GM19467 (cell line): Measurements from ENCODE around the gene MUC22.
"Not testable (repeated sequence)": the region's sequence is repeated elsewhere in the genome, so short reads cannot be mapped to it uniquely, and the experiment has no call there.

Experiments used
- ATAC-seq: cut with Tn5 transposase; IDR thresholded peaks from one replicate; pipeline ENCODE4 v1.9.1; 2021; ENCODE audit warnings: mild to moderate bottlenecking, moderate library complexity; ENCODE audit not compliant: unreplicated experiment

Gene MUC22

GRCh38 chr6:31010393-31011060 is at the start of gene MUC22:
TSS of gene MUC22 (plus strand) at chr6:31010474. CDS start at chr6:31010707, 233 bp downstream.
- no peak for ATAC-seq

- ATAC-seq = no peak
Measured at GRCh38 chr6:30960907-30961673, 49.2 kb upstream of the MUC22 start.

GRCh38 chr6:30962716-30963115 is 47.6 kb upstream of the MUC22 start:
- no peak for ATAC-seq

GRCh38 chr6:30963641-30964040 is 46.6 kb upstream of the MUC22 start:
- no peak for ATAC-seq

- no peak for ATAC-seq
Measured at GRCh38 chr6:30964075-30964474, 46.2 kb upstream of the MUC22 start.

- ATAC-seq = no peak
Measured at GRCh38 chr6:30965140-30965601, 45.1 kb upstream of the MUC22 start.

GRCh38 chr6:30966154-30966553 is 44.1 kb upstream of the MUC22 start:
- ATAC-seq = no peak

- not testable (repeated sequence) for ATAC-seq
Measured at GRCh38 chr6:30969171-30969570, 41.1 kb upstream of the MUC22 start.

- no peak for ATAC-seq
Measured at GRCh38 chr6:30970946-30971345, 39.3 kb upstream of the MUC22 start.

GRCh38 chr6:30972816-30973215 is 37.5 kb upstream of the MUC22 start:
- no peak for ATAC-seq

- no peak for ATAC-seq
Measured at GRCh38 chr6:30974490-30975252, 35.6 kb upstream of the MUC22 start.

- no peak for ATAC-seq
Measured at GRCh38 chr6:30979141-30979540, 31.1 kb upstream of the MUC22 start.

GRCh38 chr6:30979690-30980089 is 30.6 kb upstream of the MUC22 start:
- no peak for ATAC-seq

GRCh38 chr6:30981942-30982772 is 28.1 kb upstream of the MUC22 start:
- no peak for ATAC-seq

- no peak for ATAC-seq
Measured at GRCh38 chr6:30983439-30983838, 26.8 kb upstream of the MUC22 start, which contains the start of gene MUC21. TSS of gene MUC21 (plus strand) at chr6:30983718. CDS start at chr6:30983959, 241 bp downstream.

- ATAC-seq = no peak
Measured at GRCh38 chr6:30985490-30985889, 24.8 kb upstream of the MUC22 start.

GRCh38 chr6:30987304-30987703 is 23.0 kb upstream of the MUC22 start:
- ATAC-seq = no peak

GRCh38 chr6:30988209-30988825 is 22.0 kb upstream of the MUC22 start:
- ATAC-seq = no peak

- ATAC-seq = no peak
Measured at GRCh38 chr6:30990422-30991086, 19.7 kb upstream of the MUC22 start.

GRCh38 chr6:30991891-30992290 is 18.4 kb upstream of the MUC22 start:
- no peak for ATAC-seq
